Measurements from ENCODE around the gene OPCML.
"Not testable (repeated sequence)": the region's sequence is repeated elsewhere in the genome, so short reads cannot be mapped to it uniquely, and the experiment has no call there.

OPCML gene

GRCh38 chr11:132430429-132431062, 1101.8 kb downstream of the OPCML start:
- H3K4me3 ChIP-seq (ENCODE audit: low read depth, low read length), result no peak overlapping the region

GRCh38 chr11:132429685-132430084, 1102.6 kb downstream of the OPCML start:
- H3K4me3 ChIP-seq (ENCODE audit: low read depth, low read length), result no peak overlapping the region

- no peak overlapping the region for H3K4me3 ChIP-seq (ENCODE audit: low read depth, low read length)
These were observed 1104.7 kb downstream of the OPCML start for GRCh38 chr11:132427611-132428010.

- no peak overlapping the region for H3K4me3 ChIP-seq (ENCODE audit: low read depth, low read length)
These were observed 1107.9 kb downstream of the OPCML start for GRCh38 chr11:132424433-132424832.

GRCh38 chr11:132423266-132423665, 1109.0 kb downstream of the OPCML start:
- H3K4me3 ChIP-seq (ENCODE audit: low read depth, low read length), result no peak overlapping the region

GRCh38 chr11:132422722-132423121, 1109.6 kb downstream of the OPCML start:
- H3K4me3 ChIP-seq (ENCODE audit: low read depth, low read length), result no peak overlapping the region

GRCh38 chr11:132421555-132421954, 1110.7 kb downstream of the OPCML start:
- no peak overlapping the region for H3K4me3 ChIP-seq (ENCODE audit: low read depth, low read length)

- H3K4me3 ChIP-seq (ENCODE audit: low read depth, low read length), result no peak overlapping the region
These were observed 1117.8 kb downstream of the OPCML start for GRCh38 chr11:132414451-132414850.

GRCh38 chr11:132410383-132410782, 1121.9 kb downstream of the OPCML start:
- no peak overlapping the region for H3K4me3 ChIP-seq (ENCODE audit: low read depth, low read length)

GRCh38 chr11:132409573-132410355, 1122.5 kb downstream of the OPCML start:
- H3K4me3 ChIP-seq (ENCODE audit: low read depth, low read length), result no peak overlapping the region

GRCh38 chr11:132408877-132409276, 1123.4 kb downstream of the OPCML start:
- no peak overlapping the region for H3K4me3 ChIP-seq (ENCODE audit: low read depth, low read length)

GRCh38 chr11:132405728-132406127, 1126.6 kb downstream of the OPCML start:
- no peak overlapping the region for H3K4me3 ChIP-seq (ENCODE audit: low read depth, low read length)

GRCh38 chr11:132402071-132402684, 1130.1 kb downstream of the OPCML start:
- no peak overlapping the region for H3K4me3 ChIP-seq (ENCODE audit: low read depth, low read length)

GRCh38 chr11:132396318-132396717, 1136.0 kb downstream of the OPCML start:
- no peak overlapping the region for H3K4me3 ChIP-seq (ENCODE audit: low read depth, low read length)

- H3K4me3 ChIP-seq (ENCODE audit: low read depth, low read length), result no peak overlapping the region
These were observed 1136.9 kb downstream of the OPCML start for GRCh38 chr11:132395434-132395833.

GRCh38 chr11:132379540-132379939, 1152.8 kb downstream of the OPCML start:
- no peak overlapping the region for H3K4me3 ChIP-seq (ENCODE audit: low read depth, low read length)

- H3K4me3 ChIP-seq (ENCODE audit: low read depth, low read length), result no peak overlapping the region
These were observed 1158.7 kb downstream of the OPCML start for GRCh38 chr11:132373405-132374143.

- not testable (repeated sequence) for H3K4me3 ChIP-seq (ENCODE audit: low read depth, low read length)
These were observed 1162.2 kb downstream of the OPCML start for GRCh38 chr11:132370114-132370513.

GRCh38 chr11:132367293-132367692, 1165.0 kb downstream of the OPCML start:
- H3K4me3 ChIP-seq (ENCODE audit: low read depth, low read length), result no peak overlapping the region

- H3K4me3 ChIP-seq (ENCODE audit: low read depth, low read length), result no peak overlapping the region
These were observed 1166.7 kb downstream of the OPCML start for GRCh38 chr11:132365650-132366049.

All from iPS-11a (cell line).